K562 (cell line): ENCODE results near the gene RSBN1L. TPM values are rescaled to one million over a fixed set of nuclear protein-coding genes. Genes with fewer than 3 reads are reported as not detected.

Source experiments
- E2F8 ChIP-seq: fragments of 450-650 bp; IDR thresholded peaks from 2 replicates; pipeline ENCODE4 v1.7.1; 2018; ENCODE audit warnings: mild to moderate bottlenecking, low read depth; ENCODE audit not compliant: partially characterized antibody
- ELF2 ChIP-seq: fragments of 250-450 bp; sonication (Bioruptor Pico); IDR thresholded peaks from 2 replicates; pipeline ENCODE4 v1.5.0; 2021; ENCODE audit warnings: mild to moderate bottlenecking
- ELF4 ChIP-seq: fragments of 450-650 bp; formaldehyde crosslinking; IDR thresholded peaks from 2 replicates; pipeline ENCODE4 v1.4.0; 2022; ENCODE audit warnings: missing genetic modification characterization
- KDM2B ChIP-seq: fragments of 250-450 bp; sonication (Bioruptor Pico); IDR thresholded peaks from 2 replicates; pipeline ENCODE4 v1.8.0; 2021; ENCODE audit warnings: mild to moderate bottlenecking, moderate library complexity
- MYNN ChIP-seq, 2 experiments: sonication (generic); formaldehyde crosslinking in 1 of 2; IDR thresholded peaks; 2 replicates each; pipeline versions ENCODE4 v1.5.0 to v1.6.1; 2016 to 2020; ENCODE audit warnings: antibody characterized with exemption in 1 of 2, missing genetic modification reagents in 1 of 2
- NR2C1 ChIP-seq, 2 experiments: fragments of 450-650 bp; IDR thresholded peaks; 2 replicates each; pipeline ENCODE4 v1.6.1; 2017; ENCODE audit warnings: mild to moderate bottlenecking in 2 of 2, antibody characterized with exemption in 1 of 2, inconsistent platforms in 1 of 2, missing compliant biosample characterization in 1 of 2, missing genetic modification characterization in 1 of 2
- POLR2G ChIP-seq: fragments of 200-400 bp; formaldehyde crosslinking; IDR thresholded peaks from 2 replicates; pipeline ENCODE4 v1.6.1; 2017; ENCODE audit warnings: low read depth, mild to moderate bottlenecking, antibody characterized with exemption, low read length, moderate library complexity
- SIN3B ChIP-seq: fragments of 450-650 bp; IDR thresholded peaks from 2 replicates; pipeline ENCODE4 v1.6.1; 2017; ENCODE audit warnings: low read depth, mild to moderate bottlenecking, moderate library complexity
- YBX1 ChIP-seq: fragments of 450-650 bp; IDR thresholded peaks from 2 replicates; pipeline ENCODE4 v1.7.1; 2016; ENCODE audit warnings: mild to moderate bottlenecking
- ZNF407 ChIP-seq: fragments of 450-650 bp; IDR thresholded peaks from 2 replicates; pipeline ENCODE4 v1.6.1; 2016; ENCODE audit warnings: low read depth
- ZNF512 ChIP-seq: IDR thresholded peaks from 2 replicates; pipeline ENCODE4 v1.6.1; 2016; ENCODE audit warnings: missing genetic modification characterization, missing compliant biosample characterization
- ZNF583 ChIP-seq: fragments of 250-450 bp; sonication (Bioruptor Pico); IDR thresholded peaks from 2 replicates; pipeline ENCODE4 v1.4.0; 2020
- polyA plus RNA-seq, 8 experiments: library from polyadenylated mRNA; depleted of rRNA in 4 of 8; stranded (reverse) in 5 of 8; unstranded in 3 of 8; fragments of >200 nt; fragmentation: Nextera tagmentation in 2 of 8; fragmentation: Illumina TruSeq in 1 of 8; extraction: Ambion mirVana in 2 of 8; extraction: Trizol in 1 of 8; gene quantifications; 2 replicates each; pipeline versions ENCODE4 v1.2.1 to v1.2.3, GENCODE V29; 2011 to 2014; ENCODE audit warnings: inconsistent platforms in 1 of 8, missing spikeins in 1 of 8
- total RNA-seq, 7 experiments: library from RNA; depleted of rRNA in 6 of 7; stranded (reverse); fragments of >200 nt in 6 of 7; fragmentation: Illumina TruSeq in 2 of 7; extraction: Trizol in 2 of 7; gene quantifications; 2 replicates each; pipeline versions ENCODE4 v1.2.1 to v1.2.3, GENCODE V29; 2011 to 2021; ENCODE audit warnings: low replicate concordance in 1 of 7

The RSBN1L gene
- total and polyA plus RNA-seq, 9 of the 15 experiments (the other 6 are each of a cell fraction or from before 2014, with no cell fraction given) = 6.2 to 35.2 (median 20.1) TPM

GRCh38 chr7:77648742-77649338 lies 47.4 kb upstream of the RSBN1L start (continued):
- TF ChIP-seq ZNF407 (no peak), E2F8 (no peak), ZNF583 (CRISPR knock-in tag) (no peak), POLR2G (no peak), ELF2 (CRISPR knock-in tag) (no peak), ELF4 (CRISPR knock-in tag) (peak; percentile 40; the same call in 1 of the 2 replicates), ZNF512 (tag) (peak; percentile 72; the same call in 1 of the 2 replicates), MYNN (IDR thresholded peaks at IDR 0.05) (no peak), MYNN (CRISPR knock-in tag; IDR thresholded peaks at IDR 0.05) (no peak), KDM2B (no peak), YBX1 (no peak), NR2C1 (IDR thresholded peaks at IDR 0.05) (no peak), NR2C1 (tag; IDR thresholded peaks at IDR 0.05) (no peak), SIN3B (no peak)
